ENCODE measurements around the gene CD58. TPM values are rescaled to one million over a fixed set of nuclear protein-coding genes. Genes with fewer than 3 reads are reported as not detected.

CD58 gene
- total RNA-seq, 1 experiment from 2014 or later, result 5.3 TPM

DNA sequence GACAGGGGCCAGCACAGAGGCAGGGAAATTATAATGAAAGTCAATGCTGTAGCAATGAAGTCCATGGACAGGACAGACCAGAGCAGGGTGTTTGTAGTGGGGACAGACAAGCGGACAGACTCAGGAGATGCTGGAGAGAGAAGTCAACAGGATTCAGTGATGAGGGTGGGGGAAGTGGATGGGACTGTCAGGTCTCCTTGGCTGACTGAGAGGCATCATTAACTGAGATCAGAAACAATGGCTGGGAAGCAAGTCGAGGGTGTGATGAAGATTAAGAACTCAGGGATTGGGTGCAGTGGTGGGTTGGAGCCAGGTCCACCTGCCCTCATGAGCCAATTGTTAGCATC, 25.5 kb downstream of the CD58 start (continued):
- TF ChIP-seq, protein P1, sequence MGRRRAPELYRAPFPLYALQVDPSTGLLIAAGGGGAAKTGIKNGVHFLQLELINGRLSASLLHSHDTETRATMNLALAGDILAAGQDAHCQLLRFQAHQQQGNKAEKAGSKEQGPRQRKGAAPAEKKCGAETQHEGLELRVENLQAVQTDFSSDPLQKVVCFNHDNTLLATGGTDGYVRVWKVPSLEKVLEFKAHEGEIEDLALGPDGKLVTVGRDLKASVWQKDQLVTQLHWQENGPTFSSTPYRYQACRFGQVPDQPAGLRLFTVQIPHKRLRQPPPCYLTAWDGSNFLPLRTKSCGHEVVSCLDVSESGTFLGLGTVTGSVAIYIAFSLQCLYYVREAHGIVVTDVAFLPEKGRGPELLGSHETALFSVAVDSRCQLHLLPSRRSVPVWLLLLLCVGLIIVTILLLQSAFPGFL (CRISPR knock-in tag; IDR thresholded peaks at IDR 0.05; ENCODE audit: borderline replicate concordance), result no peak
- TF ChIP-seq TP53 (CRISPR knock-in tag; IDR thresholded peaks at IDR 0.05) (no peak), JAZF1 (CRISPR knock-in tag; IDR thresholded peaks at IDR 0.05) (no peak), SOX15 (CRISPR knock-in tag; IDR thresholded peaks at IDR 0.05) (no peak), MLX (CRISPR knock-in tag; IDR thresholded peaks at IDR 0.05) (no peak), TEAD4 (CRISPR knock-in tag; IDR thresholded peaks at IDR 0.05) (no peak), NFE2L1 (CRISPR knock-in tag; IDR thresholded peaks at IDR 0.05) (no peak), ATF6 (CRISPR knock-in tag; IDR thresholded peaks at IDR 0.05) (no peak), IRF2 (CRISPR knock-in tag; IDR thresholded peaks at IDR 0.05; ENCODE audit: borderline replicate concordance, low read depth) (no peak), ELF4 (CRISPR knock-in tag; IDR thresholded peaks at IDR 0.05; ENCODE audit: low read depth) (no peak), FOXP1 (CRISPR knock-in tag; IDR thresholded peaks at IDR 0.05; ENCODE audit: borderline replicate concordance) (no peak)
- TF ChIP-seq, protein P2, sequence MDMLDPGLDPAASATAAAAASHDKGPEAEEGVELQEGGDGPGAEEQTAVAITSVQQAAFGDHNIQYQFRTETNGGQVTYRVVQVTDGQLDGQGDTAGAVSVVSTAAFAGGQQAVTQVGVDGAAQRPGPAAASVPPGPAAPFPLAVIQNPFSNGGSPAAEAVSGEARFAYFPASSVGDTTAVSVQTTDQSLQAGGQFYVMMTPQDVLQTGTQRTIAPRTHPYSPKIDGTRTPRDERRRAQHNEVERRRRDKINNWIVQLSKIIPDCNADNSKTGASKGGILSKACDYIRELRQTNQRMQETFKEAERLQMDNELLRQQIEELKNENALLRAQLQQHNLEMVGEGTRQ (CRISPR knock-in tag; IDR thresholded peaks at IDR 0.05), result no peak
- TF ChIP-seq, protein P3, sequence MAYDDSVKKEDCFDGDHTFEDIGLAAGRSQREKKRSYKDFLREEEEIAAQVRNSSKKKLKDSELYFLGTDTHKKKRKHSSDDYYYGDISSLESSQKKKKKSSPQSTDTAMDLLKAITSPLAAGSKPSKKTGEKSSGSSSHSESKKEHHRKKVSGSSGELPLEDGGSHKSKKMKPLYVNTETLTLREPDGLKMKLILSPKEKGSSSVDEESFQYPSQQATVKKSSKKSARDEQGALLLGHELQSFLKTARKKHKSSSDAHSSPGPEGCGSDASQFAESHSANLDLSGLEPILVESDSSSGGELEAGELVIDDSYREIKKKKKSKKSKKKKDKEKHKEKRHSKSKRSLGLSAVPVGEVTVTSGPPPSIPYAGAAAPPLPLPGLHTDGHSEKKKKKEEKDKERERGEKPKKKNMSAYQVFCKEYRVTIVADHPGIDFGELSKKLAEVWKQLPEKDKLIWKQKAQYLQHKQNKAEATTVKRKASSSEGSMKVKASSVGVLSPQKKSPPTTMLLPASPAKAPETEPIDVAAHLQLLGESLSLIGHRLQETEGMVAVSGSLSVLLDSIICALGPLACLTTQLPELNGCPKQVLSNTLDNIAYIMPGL (CRISPR knock-in tag; IDR thresholded peaks at IDR 0.05), result no peak

GRCh38 chr1:116544588-116545358, 26.1 kb downstream of the CD58 start:
- Mint-ChIP-seq H3K4me3 (no peak overlapping the region), H3K9me3 (no peaks in the 10 kb centered on the region), H3K27ac (no peak overlapping the region), H3K27me3 (ENCODE audit: low read depth) (peaks cover 5% of the 10 kb centered on the region), H3K36me3 (peaks cover 8% of the 10 kb centered on the region), H3K4me1 (no peaks in the 10 kb centered on the region)
- ChIA-PET POLR2A (no interaction called here), CTCF (interaction anchor here (1.0 kb wide), 1 partner anchor 30 kb away, joined by 3 read pairs; no protein-coding TSS in a partner anchor)
- ATAC-seq (no peak), DNase-seq (ENCODE audit: low spot score) (no peak)
- TF ChIP-seq, protein P4, sequence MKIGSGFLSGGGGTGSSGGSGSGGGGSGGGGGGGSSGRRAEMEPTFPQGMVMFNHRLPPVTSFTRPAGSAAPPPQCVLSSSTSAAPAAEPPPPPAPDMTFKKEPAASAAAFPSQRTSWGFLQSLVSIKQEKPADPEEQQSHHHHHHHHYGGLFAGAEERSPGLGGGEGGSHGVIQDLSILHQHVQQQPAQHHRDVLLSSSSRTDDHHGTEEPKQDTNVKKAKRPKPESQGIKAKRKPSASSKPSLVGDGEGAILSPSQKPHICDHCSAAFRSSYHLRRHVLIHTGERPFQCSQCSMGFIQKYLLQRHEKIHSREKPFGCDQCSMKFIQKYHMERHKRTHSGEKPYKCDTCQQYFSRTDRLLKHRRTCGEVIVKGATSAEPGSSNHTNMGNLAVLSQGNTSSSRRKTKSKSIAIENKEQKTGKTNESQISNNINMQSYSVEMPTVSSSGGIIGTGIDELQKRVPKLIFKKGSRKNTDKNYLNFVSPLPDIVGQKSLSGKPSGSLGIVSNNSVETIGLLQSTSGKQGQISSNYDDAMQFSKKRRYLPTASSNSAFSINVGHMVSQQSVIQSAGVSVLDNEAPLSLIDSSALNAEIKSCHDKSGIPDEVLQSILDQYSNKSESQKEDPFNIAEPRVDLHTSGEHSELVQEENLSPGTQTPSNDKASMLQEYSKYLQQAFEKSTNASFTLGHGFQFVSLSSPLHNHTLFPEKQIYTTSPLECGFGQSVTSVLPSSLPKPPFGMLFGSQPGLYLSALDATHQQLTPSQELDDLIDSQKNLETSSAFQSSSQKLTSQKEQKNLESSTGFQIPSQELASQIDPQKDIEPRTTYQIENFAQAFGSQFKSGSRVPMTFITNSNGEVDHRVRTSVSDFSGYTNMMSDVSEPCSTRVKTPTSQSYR (CRISPR knock-in tag; IDR thresholded peaks at IDR 0.05), result no peak
- no peak for TF ChIP-seq CREB1 (CRISPR knock-in tag; IDR thresholded peaks at IDR 0.05)
- TF ChIP-seq ZNF512 (CRISPR knock-in tag; IDR thresholded peaks at IDR 0.05; ENCODE audit: borderline replicate concordance), result no peak
- TF ChIP-seq, protein P5, sequence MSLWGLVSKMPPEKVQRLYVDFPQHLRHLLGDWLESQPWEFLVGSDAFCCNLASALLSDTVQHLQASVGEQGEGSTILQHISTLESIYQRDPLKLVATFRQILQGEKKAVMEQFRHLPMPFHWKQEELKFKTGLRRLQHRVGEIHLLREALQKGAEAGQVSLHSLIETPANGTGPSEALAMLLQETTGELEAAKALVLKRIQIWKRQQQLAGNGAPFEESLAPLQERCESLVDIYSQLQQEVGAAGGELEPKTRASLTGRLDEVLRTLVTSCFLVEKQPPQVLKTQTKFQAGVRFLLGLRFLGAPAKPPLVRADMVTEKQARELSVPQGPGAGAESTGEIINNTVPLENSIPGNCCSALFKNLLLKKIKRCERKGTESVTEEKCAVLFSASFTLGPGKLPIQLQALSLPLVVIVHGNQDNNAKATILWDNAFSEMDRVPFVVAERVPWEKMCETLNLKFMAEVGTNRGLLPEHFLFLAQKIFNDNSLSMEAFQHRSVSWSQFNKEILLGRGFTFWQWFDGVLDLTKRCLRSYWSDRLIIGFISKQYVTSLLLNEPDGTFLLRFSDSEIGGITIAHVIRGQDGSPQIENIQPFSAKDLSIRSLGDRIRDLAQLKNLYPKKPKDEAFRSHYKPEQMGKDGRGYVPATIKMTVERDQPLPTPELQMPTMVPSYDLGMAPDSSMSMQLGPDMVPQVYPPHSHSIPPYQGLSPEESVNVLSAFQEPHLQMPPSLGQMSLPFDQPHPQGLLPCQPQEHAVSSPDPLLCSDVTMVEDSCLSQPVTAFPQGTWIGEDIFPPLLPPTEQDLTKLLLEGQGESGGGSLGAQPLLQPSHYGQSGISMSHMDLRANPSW (CRISPR knock-in tag; conservative IDR thresholded peaks at IDR 0.05; ENCODE audit: low read depth), result no peak
- TF ChIP-seq EMX1 (CRISPR knock-in tag; IDR thresholded peaks at IDR 0.05), result no peak
- TF ChIP-seq MAX (CRISPR knock-in tag; IDR thresholded peaks at IDR 0.05), result no peak
- no peak for TF ChIP-seq MYBL2 (CRISPR knock-in tag; IDR thresholded peaks at IDR 0.05)
- TF ChIP-seq ZNF396 (CRISPR knock-in tag; IDR thresholded peaks at IDR 0.05; ENCODE audit: borderline replicate concordance), result no peak
